ENCODE measurements around the gene CD109. TPM values are rescaled to one million over a fixed set of nuclear protein-coding genes. Genes with fewer than 3 reads are reported as not detected.
"Not testable (repeated sequence)": the region's sequence is repeated elsewhere in the genome, so short reads cannot be mapped to it uniquely, and the experiment has no call there.

CD109 gene
- total RNA-seq, 1 donor: 22.1 TPM

- no peak for DNase-seq (ENCODE audit: low read depth in 2 of 3, low spot score in 2 of 3)
Measured at GRCh38 chr6:73774311-73774774, 78.3 kb downstream of the CD109 start.

GRCh38 chr6:73779943-73780342 is 83.9 kb downstream of the CD109 start:
- DNase-seq (ENCODE audit: low read depth in 2 of 3, low spot score in 2 of 3): no peak

- DNase-seq (ENCODE audit: low read depth in 2 of 3, low spot score in 2 of 3): no peak
Measured at GRCh38 chr6:73782911-73783310, 86.9 kb downstream of the CD109 start.

- no peak for DNase-seq (ENCODE audit: low read depth in 2 of 3, low spot score in 2 of 3)
Measured at GRCh38 chr6:73784726-73785505, 88.9 kb downstream of the CD109 start.

GRCh38 chr6:73790574-73790973 is 94.6 kb downstream of the CD109 start:
- no peak for DNase-seq (ENCODE audit: low read depth in 2 of 3, low spot score in 2 of 3)

GRCh38 chr6:73791336-73791735 is 95.3 kb downstream of the CD109 start:
- DNase-seq (ENCODE audit: low read depth in 2 of 3, low spot score in 2 of 3): no peak

GRCh38 chr6:73792738-73793137 is 96.7 kb downstream of the CD109 start:
- no peak for DNase-seq (ENCODE audit: low read depth in 2 of 3, low spot score in 2 of 3)

GRCh38 chr6:73796881-73797280 is 100.9 kb downstream of the CD109 start:
- no peak for DNase-seq (ENCODE audit: low read depth in 2 of 3, low spot score in 2 of 3)

GRCh38 chr6:73797861-73798260 is 101.9 kb downstream of the CD109 start:
- DNase-seq (ENCODE audit: low read depth in 2 of 3, low spot score in 2 of 3): no peak

GRCh38 chr6:73798592-73798991 is 102.6 kb downstream of the CD109 start:
- DNase-seq (ENCODE audit: low read depth in 2 of 3, low spot score in 2 of 3): peak in 1 of 3 donors; percentile 6

- no peak for DNase-seq (ENCODE audit: low read depth in 2 of 3, low spot score in 2 of 3)
Measured at GRCh38 chr6:73800997-73801396, 105.0 kb downstream of the CD109 start.

- no peak for DNase-seq (ENCODE audit: low read depth in 2 of 3, low spot score in 2 of 3)
Measured at GRCh38 chr6:73801652-73802268, 105.8 kb downstream of the CD109 start.

GRCh38 chr6:73802366-73802765 is 106.4 kb downstream of the CD109 start:
- no peak for DNase-seq (ENCODE audit: low read depth in 2 of 3, low spot score in 2 of 3)

GRCh38 chr6:73803562-73804241 is 107.7 kb downstream of the CD109 start:
- peak in 1 of 3 donors; percentile 3 for DNase-seq (ENCODE audit: low read depth in 2 of 3, low spot score in 2 of 3)

GRCh38 chr6:73805221-73805620 is 109.2 kb downstream of the CD109 start:
- DNase-seq (ENCODE audit: low read depth in 2 of 3, low spot score in 2 of 3): not testable (repeated sequence)

GRCh38 chr6:73805982-73806381 is 110.0 kb downstream of the CD109 start:
- DNase-seq (ENCODE audit: low read depth in 2 of 3, low spot score in 2 of 3): not testable (repeated sequence)

- DNase-seq (ENCODE audit: low read depth in 2 of 3, low spot score in 2 of 3): no peak
Measured at GRCh38 chr6:73811706-73812105, 115.7 kb downstream of the CD109 start.

GRCh38 chr6:73817253-73817652 is 121.2 kb downstream of the CD109 start:
- DNase-seq (ENCODE audit: low read depth in 2 of 3, low spot score in 2 of 3): no peak

- no peak for DNase-seq (ENCODE audit: low read depth in 2 of 3, low spot score in 2 of 3)
Measured at GRCh38 chr6:73823046-73823735, 127.2 kb downstream of the CD109 start.

GRCh38 chr6:73823832-73824231 is 127.8 kb downstream of the CD109 start:
- no peak for DNase-seq (ENCODE audit: low read depth in 2 of 3, low spot score in 2 of 3)

- no peak for DNase-seq (ENCODE audit: low read depth in 2 of 3, low spot score in 2 of 3)
Measured at GRCh38 chr6:73826571-73826970, 130.6 kb downstream of the CD109 start.
